ACC112 (cell line): ENCODE data around the gene DIP2B.

ENCODE experiments used
- H2AFZ ChIP-seq: fragments of 200-600 bp; sonication (generic); one replicate; pipeline ENCODE4 v1.6.0; 2017; ENCODE audit warnings: antibody characterized with exemption, low read length; ENCODE audit not compliant: unreplicated experiment
- H3K27ac ChIP-seq: fragments of 200-600 bp; sonication (generic); 2 replicates; pipeline ENCODE4 v1.5.1; 2014; ENCODE audit warnings: low read depth, mild to moderate bottlenecking, antibody characterized with exemption, low read length, moderate library complexity
- H3K27me3 ChIP-seq: fragments of 200-600 bp; sonication (generic); 2 replicates; pipeline ENCODE4 v1.6.1; 2014; ENCODE audit warnings: mild to moderate bottlenecking, antibody characterized with exemption, low read length, moderate library complexity, mixed read lengths; ENCODE audit not compliant: insufficient read depth
- H3K36me3 ChIP-seq: fragments of 200-600 bp; sonication (generic); 2 replicates; pipeline ENCODE4 v1.6.1; 2016; ENCODE audit warnings: mild to moderate bottlenecking, antibody characterized with exemption, low read length, moderate library complexity, mixed read lengths; ENCODE audit not compliant: insufficient read depth
- H3K4me1 ChIP-seq: fragments of 200-600 bp; sonication (generic); one replicate; pipeline ENCODE4 v1.6.1; 2016; ENCODE audit warnings: low read length, mixed read lengths; ENCODE audit not compliant: insufficient read depth, unreplicated experiment, control insufficient read depth
- H3K4me3 ChIP-seq: fragments of 200-600 bp; sonication (generic); 2 replicates; pipeline ENCODE4 v1.5.1; 2014; ENCODE audit warnings: mild to moderate bottlenecking, low read depth, low read length
- H3K79me2 ChIP-seq: fragments of 200-600 bp; sonication (generic); one replicate; pipeline ENCODE4 v1.6.0; 2016; ENCODE audit warnings: low read length; ENCODE audit not compliant: control insufficient read depth, unreplicated experiment, insufficient read depth

The DIP2B gene

GRCh38 chr12:50699154-50699553 is 194.4 kb downstream of the DIP2B start:
- H3K27me3 ChIP-seq, result no peaks in the 10 kb centered on the region
- H2AFZ ChIP-seq, result no peak overlapping the region
- H3K79me2 ChIP-seq, result no peaks in the 10 kb centered on the region
- H3K27ac ChIP-seq, result no peak overlapping the region
- H3K36me3 ChIP-seq, result peaks cover 22% of the 10 kb centered on the region
- H3K4me1 ChIP-seq, result no peaks in the 10 kb centered on the region
- H3K4me3 ChIP-seq, result no peak overlapping the region

GRCh38 chr12:50699940-50700339 is 195.2 kb downstream of the DIP2B start:
- peaks cover 24% of the 10 kb centered on the region for H3K36me3 ChIP-seq
- H2AFZ ChIP-seq, result no peak overlapping the region
- no peaks in the 10 kb centered on the region for H3K79me2 ChIP-seq
- H3K27ac ChIP-seq, result no peak overlapping the region
- H3K27me3 ChIP-seq, result no peaks in the 10 kb centered on the region
- H3K4me1 ChIP-seq, result no peaks in the 10 kb centered on the region
- H3K4me3 ChIP-seq, result no peak overlapping the region

GRCh38 chr12:50706606-50707005 is 201.8 kb downstream of the DIP2B start:
- peaks cover 10% of the 10 kb centered on the region; the same call in 1 of the 2 replicates for H3K36me3 ChIP-seq
- H2AFZ ChIP-seq, result no peak overlapping the region
- H3K27ac ChIP-seq, result no peak overlapping the region
- H3K79me2 ChIP-seq, result no peaks in the 10 kb centered on the region
- no peak overlapping the region for H3K4me3 ChIP-seq
- no peaks in the 10 kb centered on the region for H3K4me1 ChIP-seq
- H3K27me3 ChIP-seq, result no peaks in the 10 kb centered on the region

GRCh38 chr12:50707396-50707795 is 202.6 kb downstream of the DIP2B start:
- Histone ChIP-seq H2AFZ (no peak overlapping the region), H3K27me3 (no peaks in the 10 kb centered on the region), H3K36me3 (peaks cover 10% of the 10 kb centered on the region; the same call in 1 of the 2 replicates), H3K4me1 (no peaks in the 10 kb centered on the region), H3K79me2 (no peaks in the 10 kb centered on the region), H3K4me3 (no peak overlapping the region), H3K27ac (no peak overlapping the region)

- H3K27me3 ChIP-seq, result no peaks in the 10 kb centered on the region
- no peaks in the 10 kb centered on the region for H3K79me2 ChIP-seq
- H3K4me3 ChIP-seq, result no peak overlapping the region
- H3K27ac ChIP-seq, result no peak overlapping the region
- H2AFZ ChIP-seq, result no peak overlapping the region
- peaks cover 10% of the 10 kb centered on the region; the same call in 1 of the 2 replicates for H3K36me3 ChIP-seq
- H3K4me1 ChIP-seq, result no peaks in the 10 kb centered on the region
Observed at GRCh38 chr12:50708631-50709030, 203.8 kb downstream of the DIP2B start.

- no peak overlapping the region for H3K27ac ChIP-seq
- H3K36me3 ChIP-seq, result peaks cover 13% of the 10 kb centered on the region; the same call in 1 of the 2 replicates
- H3K4me1 ChIP-seq, result no peaks in the 10 kb centered on the region
- no peaks in the 10 kb centered on the region for H3K27me3 ChIP-seq
- H2AFZ ChIP-seq, result no peak overlapping the region
- H3K4me3 ChIP-seq, result no peak overlapping the region
- H3K79me2 ChIP-seq, result no peaks in the 10 kb centered on the region
Observed at GRCh38 chr12:50711121-50711520, 206.3 kb downstream of the DIP2B start.

GRCh38 chr12:50715174-50715573 is 210.4 kb downstream of the DIP2B start:
- Histone ChIP-seq H3K36me3 (peaks cover 15% of the 10 kb centered on the region), H3K4me1 (no peaks in the 10 kb centered on the region), H3K27ac (no peak overlapping the region), H3K4me3 (no peak overlapping the region), H3K79me2 (no peaks in the 10 kb centered on the region), H2AFZ (no peak overlapping the region), H3K27me3 (no peaks in the 10 kb centered on the region)

- Histone ChIP-seq H3K36me3 (peaks cover 22% of the 10 kb centered on the region), H3K79me2 (no peaks in the 10 kb centered on the region), H3K27ac (no peak overlapping the region)
Observed at GRCh38 chr12:50718760-50719159, 214.0 kb downstream of the DIP2B start.

GRCh38 chr12:50720085-50720484 is 215.3 kb downstream of the DIP2B start:
- H3K27me3 ChIP-seq, result no peaks in the 10 kb centered on the region

More at GRCh38 chr12:50718760-50719159, 214.0 kb downstream of the DIP2B start:
- Histone ChIP-seq H2AFZ (no peak overlapping the region), H3K4me3 (no peak overlapping the region), H3K4me1 (no peaks in the 10 kb centered on the region), H3K27me3 (no peaks in the 10 kb centered on the region)

GRCh38 chr12:50720501-50720900 is 215.7 kb downstream of the DIP2B start:
- no peaks in the 10 kb centered on the region for H3K4me1 ChIP-seq
- H3K36me3 ChIP-seq, result peaks cover 16% of the 10 kb centered on the region
- no peaks in the 10 kb centered on the region for H3K27me3 ChIP-seq
- no peaks in the 10 kb centered on the region for H3K79me2 ChIP-seq
- no peak overlapping the region for H3K4me3 ChIP-seq
- no peak overlapping the region for H2AFZ ChIP-seq
- no peak overlapping the region for H3K27ac ChIP-seq

More at GRCh38 chr12:50720085-50720484, 215.3 kb downstream of the DIP2B start:
- Histone ChIP-seq H3K4me1 (no peaks in the 10 kb centered on the region), H3K4me3 (no peak overlapping the region), H3K79me2 (no peaks in the 10 kb centered on the region), H2AFZ (no peak overlapping the region), H3K27ac (no peak overlapping the region), H3K36me3 (peaks cover 18% of the 10 kb centered on the region)

- no peak overlapping the region for H3K4me3 ChIP-seq
- peaks cover 17% of the 10 kb centered on the region for H3K36me3 ChIP-seq
- no peaks in the 10 kb centered on the region for H3K27me3 ChIP-seq
- no peak overlapping the region for H2AFZ ChIP-seq
- no peak overlapping the region for H3K27ac ChIP-seq
- H3K79me2 ChIP-seq, result no peaks in the 10 kb centered on the region
- no peaks in the 10 kb centered on the region for H3K4me1 ChIP-seq
Observed at GRCh38 chr12:50723865-50724264, 219.1 kb downstream of the DIP2B start.
